ENCODE measurements around the gene H6PD.

H6PD gene

GRCh38 chr1:9316512-9316911, 81.9 kb downstream of the H6PD start:
- no peak for DNase-seq (ENCODE audit: low read depth, low spot score)

GRCh38 chr1:9317072-9317471, 82.5 kb downstream of the H6PD start:
- DNase-seq (ENCODE audit: low read depth, low spot score), result no peak

GRCh38 chr1:9317591-9318417, 83.2 kb downstream of the H6PD start:
- peak; percentile 69 for DNase-seq (ENCODE audit: low read depth, low spot score)

GRCh38 chr1:9319208-9319788, 84.7 kb downstream of the H6PD start:
- no peak for DNase-seq (ENCODE audit: low read depth, low spot score)

- no peak for DNase-seq (ENCODE audit: low read depth, low spot score)
These were observed 85.4 kb downstream of the H6PD start for GRCh38 chr1:9319789-9320519.

Measured in astrocyte of the hippocampus (primary cell).